HepG2 (cell line): ENCODE data around the gene HINFP. TPM values are rescaled to one million over a fixed set of nuclear protein-coding genes. Genes with fewer than 3 reads are reported as not detected.

ENCODE experiments used
- ATAC-seq: fragments of 200-7000 bp; cut with Tn5 transposase; 3 replicates; pipeline ENCODE4 v1.9.1; 2020; ENCODE audit warnings: mild to moderate bottlenecking, moderate library complexity
- BruUV-seq: library from RNA; stranded (reverse); fragments of 400-500 nt; replicated peaks from 2 replicates; lab custom pipeline; 2021; lab: Mats Ljungman, UMichigan
- CTCF ChIA-PET: fragments of 300-600 bp; formaldehyde crosslinking; extraction: SDS; loops from one replicate; lab custom pipeline; 2021; ENCODE audit warnings: low total read pairs, inconsistent platforms, low intra/inter-chr PET ratio; lab: Yijun Ruan, JAX
- POLR2A ChIA-PET: fragments of 350-600 bp; sonication (Branson Sonifier 250); formaldehyde crosslinking; loops from one replicate; lab custom pipeline; 2020; ENCODE audit warnings: antibody characterized with exemption, inconsistent platforms; lab: Yijun Ruan, JAX
- DNase-seq: peaks from one replicate; pipeline ENCODE4 v3.0.0-alpha.2; 2015; ENCODE audit warnings: low spot score
- FAIRE-seq: peaks from 3 replicates; lab custom pipeline; 2011; peaks lifted over from hg19 to GRCh38; lab: Jason Lieb, UNC
- H2AFZ ChIP-seq: one replicate; pipeline ENCODE4 v1.6.1; 2011; ENCODE audit warnings: low read length, inconsistent platforms
- H3K27ac ChIP-seq: fragments of 300-600 bp; 3 replicates; pipeline ENCODE4 v1.8.0; 2011; ENCODE audit warnings: mixed run types, mild to moderate bottlenecking, mixed read lengths, low read length, inconsistent platforms; ENCODE audit not compliant: insufficient read depth; ENCODE audit errors: extremely low read length
- H3K27me3 ChIP-seq, 2 experiments: fragments of 200-600 bp in 1 of 2; 2 replicates in 1 of 2; 3 replicates in 1 of 2; pipeline versions ENCODE4 v1.6.0 to v1.8.0; 2011; ENCODE audit warnings: low read length in 2 of 2, mild to moderate bottlenecking in 2 of 2, moderate library complexity in 2 of 2, inconsistent platforms in 1 of 2; ENCODE audit not compliant: insufficient read depth in 2 of 2, control insufficient read depth in 1 of 2
- H3K36me3 ChIP-seq, 2 experiments: fragments of 200-600 bp in 1 of 2; replicated peaks in 1 of 2; 2 replicates in 1 of 2; 3 replicates in 1 of 2; pipeline versions ENCODE4 v1.5.1 to v1.8.0; 2011; ENCODE audit warnings: low read length in 2 of 2, inconsistent platforms in 1 of 2; ENCODE audit not compliant: insufficient read depth in 2 of 2, control insufficient read depth in 1 of 2
- H3K4me1 ChIP-seq: 2 replicates; pipeline ENCODE4 v1.5.1; 2012; ENCODE audit warnings: low read length, inconsistent platforms; ENCODE audit not compliant: insufficient read depth
- H3K4me2 ChIP-seq: 2 replicates; pipeline ENCODE4 v1.6.0; 2011; ENCODE audit warnings: low read depth, low read length, inconsistent platforms
- H3K4me3 ChIP-seq, 3 experiments: fragments of 200-600 bp in 1 of 3; sonication (generic), shearing (Covaris generic) in 1 of 3; replicated peaks in 1 of 3; 2 replicates each; pipeline ENCODE4 v1.5.1; 2011 to 2016; ENCODE audit warnings: low read length in 3 of 3, inconsistent platforms in 2 of 3, low read depth in 2 of 3, mild to moderate bottlenecking in 2 of 3, control low read depth in 1 of 3, mixed read lengths in 1 of 3; ENCODE audit not compliant: insufficient read depth in 1 of 3
- H3K79me2 ChIP-seq: one replicate; pipeline ENCODE4 v1.6.1; 2011; ENCODE audit warnings: low read length, inconsistent platforms; ENCODE audit not compliant: insufficient read depth
- H3K9ac ChIP-seq: 2 replicates; pipeline ENCODE4 v1.6.0; 2011; ENCODE audit warnings: mild to moderate bottlenecking, low read depth, low read length, inconsistent platforms; ENCODE audit not compliant: insufficient read depth
- H3K9me3 ChIP-seq: 2 replicates; pipeline ENCODE4 v1.5.1; 2012; ENCODE audit warnings: mild to moderate bottlenecking, low read length
- H4K20me1 ChIP-seq: 2 replicates; pipeline ENCODE4 v1.6.0; 2011; ENCODE audit warnings: inconsistent platforms, mild to moderate bottlenecking, low read length, moderate library complexity; ENCODE audit not compliant: insufficient read depth
- EED ChIP-seq: sonication (generic); formaldehyde crosslinking; IDR thresholded peaks from 2 replicates; pipeline ENCODE4 v1.5.0; 2020; ENCODE audit warnings: mild to moderate bottlenecking, missing genetic modification reagents
- ELF3 ChIP-seq: IDR thresholded peaks from 2 replicates; pipeline ENCODE4 v1.6.1; 2016; ENCODE audit warnings: missing genetic modification reagents, missing compliant biosample characterization
- HOXA7 ChIP-seq: sonication (generic); formaldehyde crosslinking; IDR thresholded peaks from 2 replicates; pipeline ENCODE4 v1.8.1; 2022; ENCODE audit warnings: mild to moderate bottlenecking, missing genetic modification reagents, moderate library complexity
- HOXA9 ChIP-seq: sonication (generic); formaldehyde crosslinking; IDR thresholded peaks from 2 replicates; pipeline ENCODE4 v1.8.1; 2022; ENCODE audit warnings: missing genetic modification reagents, mild to moderate bottlenecking, moderate library complexity, borderline replicate concordance
- MED8 ChIP-seq: sonication (generic); formaldehyde crosslinking; IDR thresholded peaks from 2 replicates; pipeline ENCODE4 v1.8.1; 2023; ENCODE audit warnings: mild to moderate bottlenecking, missing genetic modification reagents; ENCODE audit not compliant: insufficient replicate concordance
- MEF2D ChIP-seq: sonication (generic); formaldehyde crosslinking; IDR thresholded peaks from 2 replicates; pipeline ENCODE4 v1.5.1; 2020; ENCODE audit warnings: mild to moderate bottlenecking, missing genetic modification reagents
- MLXIP ChIP-seq: sonication (generic); formaldehyde crosslinking; IDR thresholded peaks from 2 replicates; pipeline ENCODE4 v1.9.0; 2021; ENCODE audit warnings: missing genetic modification reagents, borderline replicate concordance
- ZNF263 ChIP-seq: sonication (generic); formaldehyde crosslinking; IDR thresholded peaks from 2 replicates; pipeline ENCODE4 v1.4.0; 2020; ENCODE audit warnings: missing genetic modification reagents
- WGBS: methylation state at CpG from one replicate; pipeline ENCODE4 v1.1.6; 2017; ENCODE audit warnings: low lambda C conversion rate; 5-methylcytosine and 5-hydroxymethylcytosine counted together
- in situ Hi-C: cut with HindIII; loops from 2 replicates; pipeline ENCODE4 v1.10.0; 2017; ENCODE audit warnings: low pct_unique_long_range_greater_than_20kb; ENCODE audit not compliant: extremely low pct_ligation_motif_present
- intact Hi-C: fragments of 100-400 bp; cut with micrococcal nuclease; formaldehyde crosslinking; loops from one replicate; pipeline ENCODE4 v1.10.0; 2022; ENCODE audit not compliant: unreplicated experiment
- polyA plus RNA-seq, 8 experiments: library from polyadenylated mRNA; depleted of rRNA in 3 of 8; stranded (reverse) in 7 of 8; unstranded in 1 of 8; fragments of >200 nt; fragmentation: Illumina TruSeq in 4 of 8; extraction: Trizol in 4 of 8; gene quantifications; 2 replicates each; pipeline versions ENCODE4 v1.2.1 to v1.2.3, GENCODE V29; 2011 to 2016; ENCODE audit warnings: low read depth in 4 of 8, missing spikeins in 1 of 8, mixed read lengths in 1 of 8; ENCODE audit not compliant: insufficient read depth in 1 of 8
- total RNA-seq, 5 experiments: library from RNA; depleted of rRNA; stranded (reverse); fragments of >200 nt; fragmentation: Illumina TruSeq; extraction: Trizol; gene quantifications; 2 replicates each; pipeline ENCODE4 v1.2.3, GENCODE V29; 2016; ENCODE audit warnings: low read depth in 1 of 5

Gene HINFP
- total and polyA plus RNA-seq, 2 of the 13 experiments (the other 11 are each of a cell fraction or from before 2014, with no cell fraction given) = 15.1 to 21.4 TPM

GRCh38 chr11:119125821-119126220 lies 4.4 kb downstream of the HINFP start:
- Histone ChIP-seq H3K4me2 (no peak overlapping the region), H3K9ac (no peak overlapping the region), H3K4me1 (peaks cover 37% of the 10 kb centered on the region), H3K27ac (no peak overlapping the region), H3K27me3 (no peaks in the 10 kb centered on the region), H3K36me3 (peaks cover 0 to 9% of the 10 kb centered on the region in 2 experiments; a peak in 2 of 5 replicates), H3K4me3 (no peak overlapping the region), H3K9me3 (no peaks in the 10 kb centered on the region), H3K79me2 (peaks cover 18% of the 10 kb centered on the region), H2AFZ (no peak overlapping the region), H4K20me1 (no peaks in the 10 kb centered on the region)
- ChIA-PET POLR2A (interaction anchor here (0.7 to 1.7 kb wide), 3 partner anchors 30 to 58 kb away, joined by 3 to 4 read pairs (median 3); partner anchors contain the start of gene VPS11), CTCF (no interaction called here)
- no peak for ATAC-seq
- DNase-seq = no peak
- FAIRE-seq = no peak
- 73% methylated on average over 6 of the region's 6 CpGs for WGBS
- in situ Hi-C loops (no loop called here), intact Hi-C loops (no loop called here)
- TF ChIP-seq MEF2D (CRISPR knock-in tag) (peak; percentile 56; the same call in 1 of the 2 replicates), HOXA7 (no peak), HOXA9 (CRISPR knock-in tag) (no peak), MLXIP (no peak)
- BruUV-seq = no TSS peak

DNA sequence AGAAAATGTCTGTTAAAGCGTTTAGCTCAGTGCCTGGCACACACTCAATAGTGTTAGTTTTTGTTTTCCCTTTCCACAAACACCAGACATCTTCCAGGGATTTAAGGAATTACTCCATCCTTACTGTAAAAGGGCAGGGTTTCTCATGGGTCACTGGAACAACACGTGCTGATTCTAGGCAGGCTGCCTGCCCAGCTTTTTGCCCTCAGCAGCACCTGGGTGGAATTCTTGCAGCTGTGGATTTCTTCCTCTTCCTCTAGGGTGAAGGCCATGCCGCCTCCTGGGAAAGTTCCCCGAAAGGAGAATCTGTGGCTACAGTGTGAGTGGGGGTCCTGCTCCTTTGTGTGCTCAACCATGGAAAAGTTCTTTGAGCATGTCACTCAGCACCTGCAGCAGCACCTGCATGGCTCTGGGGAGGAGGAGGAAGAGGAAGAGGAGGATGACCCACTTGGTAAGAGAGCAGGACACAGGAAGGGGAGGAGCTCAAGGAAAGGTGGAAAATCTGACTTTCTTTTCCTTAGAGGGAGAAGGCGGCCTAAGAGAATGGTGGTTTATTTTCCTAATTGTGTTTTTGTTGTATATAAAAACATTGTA lies 5.4 kb downstream of the HINFP start:
- H3K36me3 ChIP-seq = peaks cover 4 to 18% of the 10 kb centered on the region in 2 experiments; a peak in 3 of 5 replicates
- TF ChIP-seq EED (CRISPR knock-in tag) (no peak), ELF3 (no peak), ZNF263 (CRISPR knock-in tag) (peak; percentile 71), MED8 (CRISPR knock-in tag) (peak; percentile 25)
- no peak overlapping the region for H3K9ac ChIP-seq
- intact Hi-C loops (no loop called here), in situ Hi-C loops (no loop called here)
- H3K4me1 ChIP-seq = peaks cover 38% of the 10 kb centered on the region
- H3K27me3 ChIP-seq = no peaks in the 10 kb centered on the region
- ATAC-seq (no peak), DNase-seq (no peak), FAIRE-seq (no peak)
- peaks cover 14% of the 10 kb centered on the region for H3K79me2 ChIP-seq
- H3K4me2 ChIP-seq = no peak overlapping the region
- CTCF ChIA-PET = no interaction called here
- 91% methylated on average over 5 of the region's 5 CpGs for WGBS
- H3K4me3 ChIP-seq = no peak overlapping the region
- no peaks in the 10 kb centered on the region for H3K9me3 ChIP-seq
- POLR2A ChIA-PET = interaction anchor here (1.2 to 1.7 kb wide), 2 partner anchors 31 to 42 kb away, joined by 3 to 4 read pairs; no protein-coding TSS in a partner anchor
- H4K20me1 ChIP-seq = no peaks in the 10 kb centered on the region
- BruUV-seq = no TSS peak
- H3K27ac ChIP-seq = no peak overlapping the region
- no peak overlapping the region for H2AFZ ChIP-seq
